Stimulated activated CD4-positive, alpha-beta T cell treated with anti-CD3 and anti-CD28 coated beads, TNF-alpha, amount 100 ng/mL, for 48 hours (primary cell): ENCODE measurements around the gene GEMIN4.
"Not testable (repeated sequence)": the region's sequence is repeated elsewhere in the genome, so short reads cannot be mapped to it uniquely, and the experiment has no call there.

Experiments used
- DNase-seq, 3 donors: peaks; one replicate each; pipeline ENCODE4 v3.0.0-alpha.2; 2020; ENCODE audit warnings: low read depth in 3 of 3

GEMIN4 gene

GRCh38 chr17:778096-778495 lies 26.0 kb upstream of the GEMIN4 start:
- DNase-seq = no peak

- DNase-seq = no peak
Measured at GRCh38 chr17:774313-774584, 22.2 kb upstream of the GEMIN4 start.

DNA sequence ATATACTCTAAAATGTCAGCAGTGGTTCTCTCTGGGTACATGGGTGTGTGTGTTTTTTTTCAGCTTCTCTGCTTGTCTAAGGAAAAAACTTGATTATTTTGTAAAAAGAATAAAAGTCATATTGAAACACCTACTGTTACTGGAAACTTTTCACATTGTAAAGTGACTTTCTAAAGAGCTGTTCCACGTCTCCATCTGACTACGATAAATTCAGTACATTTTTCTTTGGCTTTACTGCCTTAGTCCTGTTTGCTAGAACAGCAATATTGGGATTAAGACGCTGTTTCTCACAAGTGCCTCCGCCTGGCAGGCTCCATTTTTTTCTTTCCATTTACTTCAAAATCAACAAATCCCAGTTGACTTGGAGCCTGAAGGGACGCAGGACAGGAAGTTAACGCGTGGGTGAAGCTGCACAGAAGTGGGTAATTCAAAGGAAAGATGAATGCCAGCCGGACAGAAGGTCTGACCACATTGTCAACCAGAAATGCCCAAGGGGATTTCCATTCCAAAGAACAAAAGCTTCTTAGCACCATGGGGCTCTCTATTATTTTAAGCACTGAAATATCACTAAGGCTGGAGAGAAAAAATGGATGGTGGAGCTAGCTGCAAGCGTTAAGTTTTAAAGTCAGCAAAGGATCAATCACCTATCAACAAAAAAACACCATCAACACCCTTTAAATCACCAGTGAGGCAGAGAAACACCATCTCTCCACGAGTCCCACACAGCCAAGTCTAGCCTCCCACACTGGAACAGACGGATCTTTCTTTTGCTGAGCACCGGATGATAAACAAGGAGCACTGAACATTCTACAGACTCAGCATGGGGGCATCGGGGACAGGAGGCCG lies 21.6 kb upstream of the GEMIN4 start:
- no peak for DNase-seq

GRCh38 chr17:773016-773415 lies 21.0 kb upstream of the GEMIN4 start:
- DNase-seq = no peak

DNA sequence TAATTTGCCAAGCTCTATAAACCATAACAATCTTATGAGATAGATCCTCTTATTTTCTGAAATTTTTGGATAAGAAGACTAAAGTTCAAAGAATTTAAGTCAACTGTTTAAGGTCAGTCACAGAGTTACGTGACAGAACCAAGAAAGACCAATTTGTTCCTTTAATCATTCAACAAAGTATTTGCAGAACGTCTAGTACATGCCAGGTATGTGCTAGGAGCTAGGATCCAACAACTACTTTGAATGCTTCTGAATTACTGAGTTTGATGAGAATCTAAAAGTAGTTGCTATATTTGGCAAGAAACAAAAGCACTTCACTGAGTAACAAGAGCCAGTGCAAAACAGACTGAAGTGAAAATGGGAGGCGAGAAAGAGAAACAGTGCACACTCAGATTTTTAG lies 15.0 kb upstream of the GEMIN4 start:
- DNase-seq = no peak

DNA sequence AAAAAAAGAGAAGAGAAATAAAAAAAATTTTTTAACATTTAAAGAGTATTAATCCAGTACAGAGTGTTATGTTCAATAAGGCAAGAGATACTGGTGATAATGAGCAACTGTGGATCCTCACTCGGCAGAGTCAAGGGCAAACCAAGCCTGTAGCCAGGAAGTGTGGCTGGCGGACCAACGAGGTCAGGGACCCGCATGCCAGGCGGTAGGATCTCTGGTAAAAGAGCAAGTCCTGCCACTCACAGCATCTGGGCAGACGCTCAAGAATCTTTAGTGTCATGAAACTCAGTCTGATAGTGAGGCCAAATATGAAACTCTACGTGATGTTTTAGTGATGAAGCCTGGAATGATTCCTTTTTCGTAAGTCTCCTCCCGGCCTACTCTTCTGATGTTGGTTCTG lies 8.3 kb upstream of the GEMIN4 start:
- no peak for DNase-seq

DNA sequence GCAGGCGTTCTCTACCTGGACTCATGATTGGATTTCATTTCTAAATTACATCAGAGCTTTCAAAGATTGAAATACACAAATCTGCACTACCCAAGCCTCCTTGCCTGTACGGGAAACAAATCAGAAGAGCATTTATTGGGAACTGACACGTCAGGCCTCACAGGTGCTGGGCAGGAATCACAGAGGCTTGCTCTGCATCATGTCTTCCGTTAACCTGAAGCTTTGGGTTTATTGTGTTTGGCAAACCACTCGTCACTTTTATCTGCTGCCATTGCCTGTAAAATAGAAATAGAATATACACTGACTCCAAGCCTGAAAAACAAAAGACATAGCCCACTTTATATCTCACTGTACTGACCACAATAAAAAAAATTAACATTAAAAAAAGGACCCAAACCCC lies 7.9 kb upstream of the GEMIN4 start:
- no peak for DNase-seq

DNA sequence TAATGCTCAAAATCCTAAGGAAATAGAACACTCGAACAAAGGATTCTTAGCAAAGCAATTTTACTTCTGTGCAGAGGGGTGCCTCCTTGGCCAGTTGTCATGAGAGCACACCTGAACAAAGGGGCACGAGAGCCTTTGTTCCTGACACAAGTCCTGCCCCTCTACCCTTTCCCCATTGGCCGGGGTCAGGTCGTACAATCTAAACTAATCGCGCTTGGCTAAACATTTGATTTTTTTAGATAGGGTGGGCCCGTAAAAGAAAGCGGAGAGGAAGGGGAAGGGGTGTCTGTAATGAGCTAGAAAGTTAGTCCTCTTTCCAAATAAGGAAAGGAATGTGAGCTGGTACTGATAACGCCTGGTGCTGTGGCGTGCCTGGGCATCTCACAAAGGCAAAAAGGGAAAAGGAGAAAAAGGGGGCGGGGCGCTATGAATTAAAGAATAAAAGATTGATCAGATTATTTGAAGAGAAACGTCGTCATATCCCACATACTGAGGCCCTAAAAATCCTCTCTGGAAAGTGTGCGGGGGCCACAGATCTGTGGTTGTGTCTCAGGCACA lies 4.0 kb upstream of the GEMIN4 start:
- not testable (repeated sequence) for DNase-seq

GRCh38 chr17:755319-755961 lies 3.4 kb upstream of the GEMIN4 start:
- not testable (repeated sequence) for DNase-seq

GRCh38 chr17:753418-753817 lies 1.4 kb upstream of the GEMIN4 start:
- DNase-seq = no peak

- peak in 2 of 3 donors; percentile 8 to 38 for DNase-seq
Measured at GRCh38 chr17:752620-753219, 656 bp upstream of the GEMIN4 start.

DNA sequence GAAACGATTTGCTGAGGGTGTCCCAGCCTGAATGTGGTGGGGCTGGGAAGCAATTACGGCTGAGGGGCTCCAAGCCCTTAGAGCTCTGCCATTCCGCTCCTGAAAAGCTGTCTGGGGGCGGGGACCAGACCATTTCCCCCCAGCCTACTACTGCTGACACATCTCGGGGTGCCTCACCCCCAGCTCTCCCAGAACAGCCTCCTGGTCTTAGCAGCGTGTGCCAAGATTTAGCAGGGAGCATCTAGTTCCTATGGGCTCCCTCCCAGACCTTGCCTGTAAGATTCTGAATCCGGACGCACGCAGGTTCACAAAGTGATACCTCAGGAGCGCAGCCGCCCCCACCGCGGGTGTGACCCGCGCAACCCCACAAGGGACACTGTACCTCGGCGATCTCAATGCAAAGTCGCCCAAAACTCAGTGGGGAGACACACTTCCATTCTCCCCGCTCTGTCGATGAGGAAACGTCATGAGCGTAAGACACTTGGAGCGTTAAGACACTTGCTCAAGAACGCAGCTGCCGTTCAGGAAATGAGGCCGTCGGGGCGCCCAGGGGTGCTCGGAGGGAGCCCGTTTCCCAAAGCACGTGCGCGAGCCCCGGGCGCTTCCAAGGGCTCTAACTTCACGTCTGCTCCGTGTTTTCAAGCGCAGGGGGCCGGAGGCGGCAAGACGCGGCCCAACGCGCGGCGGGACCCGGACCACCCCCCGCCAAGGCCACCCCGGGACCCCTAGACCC lies 629 bp downstream of the GEMIN4 start:
- peak in 2 of 3 donors; percentile 33 to 44 for DNase-seq

GRCh38 chr17:750431-751037 lies 1.5 kb downstream of the GEMIN4 start:
- no peak for DNase-seq

GRCh38 chr17:749359-749758 lies 2.7 kb downstream of the GEMIN4 start:
- DNase-seq = not testable (repeated sequence)

- not testable (repeated sequence) for DNase-seq
Measured at GRCh38 chr17:748604-749003, 3.5 kb downstream of the GEMIN4 start.

DNA sequence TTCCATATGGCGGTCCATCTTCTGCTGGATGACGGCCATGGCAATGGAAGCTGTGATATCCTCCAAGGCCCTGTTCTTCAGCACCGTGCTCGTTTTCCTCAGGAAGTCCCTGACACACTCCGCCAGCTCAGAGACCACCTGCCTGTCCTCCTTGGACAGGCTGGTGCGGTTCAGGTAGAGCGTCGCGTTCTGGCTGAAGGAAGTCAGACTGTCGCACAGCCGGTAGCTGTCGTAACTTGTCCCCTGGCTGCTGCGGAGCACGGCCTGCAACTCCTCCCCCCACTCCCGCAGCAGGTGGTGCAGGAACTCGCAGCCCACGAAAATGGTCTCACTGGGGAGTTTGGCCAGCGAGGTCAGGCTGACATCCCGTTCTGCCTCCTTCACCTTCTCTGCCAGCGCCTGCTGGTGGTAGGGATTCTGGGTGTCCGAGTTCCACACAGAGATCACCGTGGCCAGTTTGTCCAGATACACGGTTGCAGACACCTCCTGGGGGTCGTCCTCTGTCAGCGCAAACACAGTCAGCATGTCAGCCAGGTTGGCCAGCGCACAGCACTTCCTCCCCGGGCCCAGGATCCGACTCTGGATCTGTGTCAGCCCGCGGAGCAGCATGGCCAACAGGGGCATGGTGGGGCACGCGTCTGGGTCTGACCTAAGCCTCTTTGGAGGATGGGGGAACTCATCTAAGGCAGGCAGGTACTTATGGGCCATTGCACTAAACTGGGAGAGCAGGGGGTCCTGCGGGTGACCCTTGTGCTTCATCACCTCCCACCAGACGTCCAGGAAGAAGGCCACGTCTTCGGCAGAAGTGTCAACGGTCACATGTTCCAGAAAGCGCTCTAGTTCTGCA lies 5.1 kb downstream of the GEMIN4 start:
- no peak for DNase-seq

DNA sequence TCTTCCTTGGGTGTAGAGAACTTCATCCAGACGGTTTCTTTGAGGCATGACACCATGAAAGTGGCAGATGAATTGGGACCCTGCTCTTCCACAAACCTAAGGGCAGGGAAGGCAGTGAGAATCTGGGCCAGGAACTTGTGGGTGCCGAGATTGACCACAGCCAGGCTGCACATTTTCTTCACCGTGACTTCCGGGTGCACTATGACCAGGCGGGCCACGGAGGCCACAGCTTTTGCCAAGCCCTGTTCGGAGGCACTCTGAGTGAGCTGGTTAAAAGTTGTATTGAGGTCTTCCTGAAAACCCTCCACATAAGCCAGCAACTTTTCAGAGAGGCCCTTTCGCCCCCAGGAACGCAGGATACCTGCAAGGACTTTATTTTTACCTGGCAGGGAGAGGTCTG lies 5.9 kb downstream of the GEMIN4 start:
- DNase-seq = no peak

DNA sequence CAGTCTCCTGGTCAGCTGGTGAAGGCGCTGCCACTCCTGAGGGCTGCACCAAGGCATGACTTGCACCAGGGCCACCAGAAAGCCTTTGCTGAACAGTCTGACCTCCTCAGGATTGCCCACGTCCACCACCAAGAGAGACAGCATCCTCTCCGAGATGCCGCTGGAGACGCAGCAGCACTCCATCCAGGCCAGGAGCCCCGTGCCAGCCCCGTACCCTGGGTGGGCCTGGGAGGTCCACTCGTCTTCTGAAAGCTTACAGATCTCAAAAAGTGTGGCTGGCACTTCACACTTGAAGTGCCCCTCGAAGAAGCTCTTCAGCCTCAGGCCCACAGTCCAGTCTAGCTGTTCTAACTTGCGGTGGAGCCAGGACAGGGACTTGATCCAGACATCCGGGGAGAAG lies 6.7 kb downstream of the GEMIN4 start:
- no peak for DNase-seq

DNA sequence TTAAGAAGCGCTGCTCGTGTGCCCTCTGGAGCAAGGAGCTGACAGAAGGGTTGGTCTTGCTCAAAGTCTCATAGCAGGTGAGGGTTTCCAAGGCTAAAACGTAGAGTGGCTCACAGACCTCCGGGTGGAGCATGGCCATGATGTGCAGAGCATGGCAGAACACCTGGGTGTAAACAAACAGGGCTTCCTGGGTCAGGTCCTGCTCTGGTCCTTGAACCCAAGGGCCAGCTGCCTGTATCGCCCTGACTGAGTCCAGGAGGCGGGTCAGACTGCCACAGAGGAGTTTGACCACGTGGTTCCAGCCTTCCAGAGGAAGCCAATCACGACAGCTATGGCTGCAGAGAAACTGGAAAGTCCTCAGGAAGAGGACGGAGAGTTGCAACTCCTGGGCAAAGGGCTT lies 7.1 kb downstream of the GEMIN4 start:
- DNase-seq = no peak

DNA sequence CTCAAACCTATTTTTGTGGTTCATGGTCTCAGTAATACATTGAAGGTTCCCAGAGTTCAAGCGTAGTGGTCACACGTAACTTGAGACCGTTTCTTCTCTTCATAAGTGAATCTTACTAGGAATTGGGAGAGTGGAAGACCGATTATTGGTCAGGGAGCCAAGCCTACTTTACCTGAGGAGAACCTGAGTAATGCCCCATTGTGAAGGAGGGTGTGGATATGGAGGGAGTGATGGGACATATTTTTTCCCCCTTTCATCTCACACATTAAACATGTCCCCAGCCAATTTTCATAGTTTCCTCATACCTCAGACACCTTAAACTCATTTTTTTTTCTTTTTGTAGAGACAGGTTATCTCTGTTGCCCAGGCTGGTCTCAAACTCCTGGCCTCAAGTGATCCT lies 8.9 kb downstream of the GEMIN4 start:
- DNase-seq = no peak
